Measurements from ENCODE around the gene OTOP2. TPM values are rescaled to one million over a fixed set of nuclear protein-coding genes. Genes with fewer than 3 reads are reported as not detected.

OTOP2 gene
- total and polyA plus RNA-seq, 2 of the 4 experiments (the other 2 are of a cell fraction) = not detected

DNA sequence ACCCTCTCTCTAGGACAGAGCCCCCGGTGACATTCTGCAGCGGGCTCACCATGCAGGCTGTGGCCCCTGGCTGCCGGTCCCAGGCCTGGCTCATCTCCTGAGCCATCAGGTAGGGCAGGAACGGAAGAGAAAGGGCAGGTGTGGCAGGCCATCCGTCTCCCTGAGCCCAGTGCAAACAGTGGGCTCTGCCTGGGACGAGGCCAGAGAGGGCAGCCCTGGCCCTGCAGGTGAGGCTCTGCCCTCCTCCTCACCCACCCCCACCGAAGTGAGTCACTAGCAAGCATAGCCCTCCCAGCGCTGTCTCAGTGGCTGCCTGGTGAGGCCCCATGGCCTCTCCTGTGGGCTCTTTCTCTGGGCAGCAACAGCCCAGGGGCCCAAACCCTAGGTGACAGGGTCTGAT, 26.1 kb downstream of the OTOP2 start:
- WGBS, 2 experiments (ENCODE audit: extremely low coverage in 2 of 2, insufficient read length in 1 of 2) = 60% methylated on average over 1 of the region's 8 CpGs; no CpG with 5 or more reads in 1 of the 2 experiments
- no peak for DNase-seq
- Histone ChIP-seq H4K91ac (ENCODE audit: insufficient read depth, low read depth, low read length) (no peak overlapping the region), H2BK20ac (ENCODE audit: low read depth, low read length) (no peak overlapping the region), H2AK9ac (replicated peaks; ENCODE audit: low read depth, low read length, poor library complexity) (no peak overlapping the region), H3K27ac (ENCODE audit: insufficient read depth, low read length) (no peak overlapping the region), H2AFZ (replicated peaks; ENCODE audit: low read length, poor library complexity) (no peak overlapping the region), H3K36me3 (ENCODE audit: control insufficient read depth, insufficient read depth, low read length) (no peaks in the 10 kb centered on the region), H3K4me1 (ENCODE audit: control insufficient read depth, insufficient read depth, low read length) (no peaks in the 10 kb centered on the region), H3K9me1 (ENCODE audit: insufficient read depth, low read length) (no peaks in the 10 kb centered on the region), H3K79me1 (ENCODE audit: low read depth in 1 of 2, low read length in 2 of 2) (no peaks in the 10 kb centered on the region), H2BK5ac (ENCODE audit: low read depth, low read length, poor library complexity, severe bottlenecking) (no peak overlapping the region), H3K9me3 (ENCODE audit: control insufficient read depth, insufficient read depth, low read length) (no peaks in the 10 kb centered on the region), H3K4me2 (ENCODE audit: low read depth, low read length) (no peak overlapping the region), H3K56ac (ENCODE audit: extremely low read depth, insufficient read depth, low read length) (no peak overlapping the region), H2AK5ac (ENCODE audit: low read depth, low read length) (no peak overlapping the region), H3K4me3 (ENCODE audit: insufficient read depth, low read depth, low read length) (no peak overlapping the region), H4K8ac (ENCODE audit: low read depth in 2 of 2, low read length in 2 of 2) (no peak overlapping the region), H3K9ac (ENCODE audit: low read depth, low read length) (no peak overlapping the region), H3K14ac (replicated peaks; ENCODE audit: low read depth, low read length) (no peak overlapping the region), H2BK120ac (ENCODE audit: low read depth, low read length) (no peak overlapping the region), H4K20me1 (ENCODE audit: insufficient read depth, low read length) (no peaks in the 10 kb centered on the region), H4K5ac (ENCODE audit: low read depth, low read length) (no peak overlapping the region), H2BK15ac (ENCODE audit: low read depth, low read length) (no peak overlapping the region), H3K4ac (ENCODE audit: low read depth, low read length) (no peak overlapping the region), H3K23ac (ENCODE audit: low read depth, low read length) (no peak overlapping the region), H3K27me3 (ENCODE audit: control insufficient read depth, insufficient read depth, low read length) (peaks cover 52% of the 10 kb centered on the region), H3K18ac (ENCODE audit: low read depth, low read length) (no peak overlapping the region)
- in situ Hi-C loops (cut with MboI; ENCODE audit: low sequenced_read_pairs) (loop anchor here (10.0 kb wide), 1 partner anchor 205 kb away; the partner anchor contains the start of gene NHERF1), dilution Hi-C loops (cut with HindIII; ENCODE audit: low sequenced_read_pairs, unreplicated experiment) (no loop called here), intact Hi-C loops (cut with micrococcal nuclease) (no loop called here)
- no TSS peak for BruUV-seq (replicated peaks)
- CTCF ChIA-PET = no interaction called here
- POLR2A ChIA-PET (ENCODE audit: unreplicated experiment) = no interaction called here
- no peak for ATAC-seq (ENCODE audit: low read depth)
- TF ChIP-seq, protein P1, sequence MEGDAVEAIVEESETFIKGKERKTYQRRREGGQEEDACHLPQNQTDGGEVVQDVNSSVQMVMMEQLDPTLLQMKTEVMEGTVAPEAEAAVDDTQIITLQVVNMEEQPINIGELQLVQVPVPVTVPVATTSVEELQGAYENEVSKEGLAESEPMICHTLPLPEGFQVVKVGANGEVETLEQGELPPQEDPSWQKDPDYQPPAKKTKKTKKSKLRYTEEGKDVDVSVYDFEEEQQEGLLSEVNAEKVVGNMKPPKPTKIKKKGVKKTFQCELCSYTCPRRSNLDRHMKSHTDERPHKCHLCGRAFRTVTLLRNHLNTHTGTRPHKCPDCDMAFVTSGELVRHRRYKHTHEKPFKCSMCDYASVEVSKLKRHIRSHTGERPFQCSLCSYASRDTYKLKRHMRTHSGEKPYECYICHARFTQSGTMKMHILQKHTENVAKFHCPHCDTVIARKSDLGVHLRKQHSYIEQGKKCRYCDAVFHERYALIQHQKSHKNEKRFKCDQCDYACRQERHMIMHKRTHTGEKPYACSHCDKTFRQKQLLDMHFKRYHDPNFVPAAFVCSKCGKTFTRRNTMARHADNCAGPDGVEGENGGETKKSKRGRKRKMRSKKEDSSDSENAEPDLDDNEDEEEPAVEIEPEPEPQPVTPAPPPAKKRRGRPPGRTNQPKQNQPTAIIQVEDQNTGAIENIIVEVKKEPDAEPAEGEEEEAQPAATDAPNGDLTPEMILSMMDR (conservative IDR thresholded peaks at IDR 0.05; ENCODE audit: low read depth, low read length) = no peak
- TF ChIP-seq, protein P2, sequence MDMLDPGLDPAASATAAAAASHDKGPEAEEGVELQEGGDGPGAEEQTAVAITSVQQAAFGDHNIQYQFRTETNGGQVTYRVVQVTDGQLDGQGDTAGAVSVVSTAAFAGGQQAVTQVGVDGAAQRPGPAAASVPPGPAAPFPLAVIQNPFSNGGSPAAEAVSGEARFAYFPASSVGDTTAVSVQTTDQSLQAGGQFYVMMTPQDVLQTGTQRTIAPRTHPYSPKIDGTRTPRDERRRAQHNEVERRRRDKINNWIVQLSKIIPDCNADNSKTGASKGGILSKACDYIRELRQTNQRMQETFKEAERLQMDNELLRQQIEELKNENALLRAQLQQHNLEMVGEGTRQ (IDR thresholded peaks at IDR 0.05; ENCODE audit: low read depth, low read length) = no peak
- TF ChIP-seq RFX5 (IDR thresholded peaks at IDR 0.05; ENCODE audit: low read depth, low read length) (no peak), RCOR1 (IDR thresholded peaks at IDR 0.05; ENCODE audit: insufficient replicate concordance, low read length) (no peak), CHD1 (IDR thresholded peaks at IDR 0.05; ENCODE audit: low read depth, low read length) (no peak), SMC3 (IDR thresholded peaks at IDR 0.05; ENCODE audit: low read depth, low read length) (no peak), RAD21 (IDR thresholded peaks at IDR 0.05; ENCODE audit: low read length) (no peak), MXI1 (IDR thresholded peaks at IDR 0.05; ENCODE audit: borderline replicate concordance, low read depth, low read length) (no peak), BHLHE40 (IDR thresholded peaks at IDR 0.05; ENCODE audit: low read depth, low read length) (no peak), POLR2A (IDR thresholded peaks at IDR 0.05; ENCODE audit: low read depth, low read length) (no peak), FOS (IDR thresholded peaks at IDR 0.05; ENCODE audit: low read depth, low read length) (no peak), MAZ (IDR thresholded peaks at IDR 0.05; ENCODE audit: borderline replicate concordance, low read depth, low read length) (no peak)
- TF ChIP-seq, protein P3, sequence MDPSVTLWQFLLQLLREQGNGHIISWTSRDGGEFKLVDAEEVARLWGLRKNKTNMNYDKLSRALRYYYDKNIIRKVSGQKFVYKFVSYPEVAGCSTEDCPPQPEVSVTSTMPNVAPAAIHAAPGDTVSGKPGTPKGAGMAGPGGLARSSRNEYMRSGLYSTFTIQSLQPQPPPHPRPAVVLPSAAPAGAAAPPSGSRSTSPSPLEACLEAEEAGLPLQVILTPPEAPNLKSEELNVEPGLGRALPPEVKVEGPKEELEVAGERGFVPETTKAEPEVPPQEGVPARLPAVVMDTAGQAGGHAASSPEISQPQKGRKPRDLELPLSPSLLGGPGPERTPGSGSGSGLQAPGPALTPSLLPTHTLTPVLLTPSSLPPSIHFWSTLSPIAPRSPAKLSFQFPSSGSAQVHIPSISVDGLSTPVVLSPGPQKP (IDR thresholded peaks at IDR 0.05; ENCODE audit: borderline replicate concordance, low read depth, low read length) = no peak

Measured in IMR-90 (cell line).